Measurements from ENCODE around the gene ADAMTS12.

The ADAMTS12 gene

DNA sequence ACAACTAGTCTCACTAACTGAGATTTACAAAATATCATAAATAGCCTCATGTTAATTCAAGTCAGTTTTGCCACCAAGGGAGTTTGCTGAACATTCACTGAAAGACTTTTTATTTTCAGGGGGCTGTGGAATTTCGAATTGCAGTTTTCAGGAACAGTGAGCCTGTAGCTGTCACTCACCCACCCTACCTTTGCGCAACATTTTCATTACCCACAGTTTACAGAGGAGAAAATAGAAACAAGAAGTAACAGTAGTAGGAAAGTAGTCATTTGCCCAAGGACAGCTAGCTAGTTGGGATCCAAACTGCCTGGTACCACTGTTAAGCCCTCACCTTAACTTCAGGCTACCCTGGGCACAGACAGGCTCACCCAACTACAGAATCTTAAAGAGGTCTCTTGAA lies 154.1 kb downstream of the ADAMTS12 start:
- H3K27me3 Mint-ChIP-seq = no peaks in the 10 kb centered on the region
- no peaks in the 10 kb centered on the region for H3K9me3 Mint-ChIP-seq
- intact Hi-C loops (cut with micrococcal nuclease) = no loop called here
- no peaks in the 10 kb centered on the region for H3K36me3 Mint-ChIP-seq (ENCODE audit: low read depth)
- H3K27ac Mint-ChIP-seq = no peak overlapping the region
- H3K4me3 Mint-ChIP-seq = no peak overlapping the region
- no peaks in the 10 kb centered on the region for H3K4me1 Mint-ChIP-seq (ENCODE audit: low read depth)

DNA sequence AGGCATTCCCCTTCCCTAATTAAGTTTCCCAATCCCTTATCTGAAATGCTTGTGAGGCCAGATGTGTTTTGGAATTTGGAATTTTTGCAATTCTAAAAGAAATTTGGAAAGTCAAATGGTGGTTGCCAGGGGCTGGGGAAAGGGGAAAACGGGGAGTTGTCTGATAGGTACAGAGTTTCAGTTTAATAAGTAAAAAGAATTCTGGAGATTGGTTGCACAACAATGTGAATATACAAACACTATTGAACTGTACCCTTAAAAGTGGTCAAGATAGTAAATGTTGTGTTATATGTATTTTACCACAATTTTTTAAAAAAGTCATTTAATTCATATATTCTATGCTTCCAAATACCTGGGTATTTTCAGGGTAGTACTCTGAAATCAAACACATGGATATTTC lies 154.5 kb downstream of the ADAMTS12 start:
- intact Hi-C loops (cut with micrococcal nuclease) = no loop called here
- H3K4me1 Mint-ChIP-seq (ENCODE audit: low read depth) = no peaks in the 10 kb centered on the region
- no peaks in the 10 kb centered on the region for H3K27me3 Mint-ChIP-seq
- no peaks in the 10 kb centered on the region for H3K36me3 Mint-ChIP-seq (ENCODE audit: low read depth)
- no peaks in the 10 kb centered on the region for H3K9me3 Mint-ChIP-seq
- no peak overlapping the region for H3K27ac Mint-ChIP-seq
- H3K4me3 Mint-ChIP-seq = no peak overlapping the region

DNA sequence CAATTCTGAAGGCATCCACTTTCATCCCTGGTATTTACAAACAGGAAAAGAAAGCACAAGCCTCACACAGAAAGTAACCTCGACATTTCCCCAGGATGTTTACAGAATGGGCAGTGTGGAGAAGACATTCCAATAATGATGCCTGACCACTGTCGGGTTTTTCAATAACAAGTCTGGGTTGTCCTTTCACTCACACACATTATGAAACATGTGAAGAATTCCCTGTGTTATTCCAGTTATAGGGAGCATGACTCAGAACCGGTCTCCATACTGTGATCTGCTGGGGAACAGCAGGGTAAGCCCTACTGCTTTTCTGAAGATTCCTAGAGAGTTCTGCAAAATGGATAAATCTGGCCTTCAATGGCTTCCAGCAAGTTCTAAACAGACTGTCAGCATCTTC lies 155.3 kb downstream of the ADAMTS12 start:
- Mint-ChIP-seq H3K36me3 (ENCODE audit: low read depth) (no peaks in the 10 kb centered on the region), H3K9me3 (no peaks in the 10 kb centered on the region), H3K27me3 (no peaks in the 10 kb centered on the region), H3K4me3 (no peak overlapping the region), H3K27ac (no peak overlapping the region), H3K4me1 (ENCODE audit: low read depth) (no peaks in the 10 kb centered on the region)
- intact Hi-C loops (cut with micrococcal nuclease) = no loop called here

DNA sequence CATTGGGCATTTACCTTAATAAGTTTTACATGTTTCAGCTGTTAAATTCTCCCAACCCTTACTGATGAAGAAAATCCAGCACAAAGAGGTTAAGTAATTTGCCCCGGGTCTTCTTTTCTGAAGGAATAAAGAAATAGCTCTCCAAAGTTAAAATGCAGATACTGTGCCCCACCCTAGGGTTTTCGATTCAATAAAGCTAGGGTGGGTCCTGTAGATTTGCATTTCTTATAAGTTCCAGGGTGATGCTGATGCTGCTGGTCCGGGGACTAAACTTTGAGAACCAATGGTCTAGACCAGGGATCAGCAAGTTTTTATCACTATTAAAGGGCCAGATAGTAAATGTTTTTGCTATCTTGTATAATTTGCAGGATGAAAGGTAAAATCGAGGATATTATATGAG lies 156.7 kb downstream of the ADAMTS12 start:
- Mint-ChIP-seq H3K27ac (no peak overlapping the region), H3K9me3 (no peaks in the 10 kb centered on the region), H3K36me3 (ENCODE audit: low read depth) (no peaks in the 10 kb centered on the region), H3K4me3 (no peak overlapping the region), H3K27me3 (no peaks in the 10 kb centered on the region), H3K4me1 (ENCODE audit: low read depth) (no peaks in the 10 kb centered on the region)
- intact Hi-C loops (cut with micrococcal nuclease) = no loop called here

DNA sequence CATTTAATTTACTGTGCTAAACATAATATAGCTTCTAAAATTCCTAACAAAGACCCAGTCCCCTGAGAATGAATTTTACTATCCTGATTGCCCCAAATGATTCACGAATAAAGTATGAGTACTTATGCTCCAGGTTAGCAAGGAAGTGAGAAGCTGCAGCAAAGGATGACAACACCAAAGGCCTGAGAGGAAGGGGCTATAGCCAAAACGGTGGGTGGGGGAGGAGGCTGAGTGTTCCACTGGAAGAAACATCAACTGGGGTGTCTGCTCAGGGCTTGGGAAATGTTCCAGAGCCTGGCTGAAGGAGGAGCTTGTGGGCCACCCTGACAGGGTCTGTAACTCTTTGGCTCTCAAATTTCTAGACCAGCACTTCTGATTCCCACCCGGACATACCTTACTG lies 157.3 kb downstream of the ADAMTS12 start:
- no peaks in the 10 kb centered on the region for H3K27me3 Mint-ChIP-seq
- intact Hi-C loops (cut with micrococcal nuclease) = no loop called here
- H3K9me3 Mint-ChIP-seq = no peaks in the 10 kb centered on the region
- no peak overlapping the region for H3K27ac Mint-ChIP-seq
- H3K36me3 Mint-ChIP-seq (ENCODE audit: low read depth) = no peaks in the 10 kb centered on the region
- no peaks in the 10 kb centered on the region for H3K4me1 Mint-ChIP-seq (ENCODE audit: low read depth)
- no peak overlapping the region for H3K4me3 Mint-ChIP-seq

DNA sequence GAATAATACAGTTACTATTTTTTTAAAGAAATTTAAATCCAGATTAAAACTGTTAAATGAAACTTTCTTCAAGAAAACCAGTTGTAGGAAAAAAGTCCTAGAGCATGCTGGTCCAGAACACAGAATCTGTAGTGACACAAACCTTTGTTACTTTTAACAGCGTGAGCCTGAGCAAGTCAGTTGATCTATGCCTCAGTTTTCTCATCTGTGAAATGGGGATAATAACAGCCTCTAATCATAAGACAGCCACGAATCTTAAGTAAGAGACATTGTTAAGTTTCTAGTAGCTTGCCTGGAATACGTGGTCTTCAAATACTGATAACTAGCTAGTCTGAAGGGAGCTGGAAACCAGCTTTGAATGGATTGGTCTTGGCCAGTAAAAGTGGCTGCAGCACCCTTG lies 158.6 kb downstream of the ADAMTS12 start:
- Mint-ChIP-seq H3K36me3 (ENCODE audit: low read depth) (no peaks in the 10 kb centered on the region), H3K9me3 (no peaks in the 10 kb centered on the region), H3K27me3 (no peaks in the 10 kb centered on the region), H3K4me3 (no peak overlapping the region), H3K27ac (no peak overlapping the region), H3K4me1 (ENCODE audit: low read depth) (no peaks in the 10 kb centered on the region)
- intact Hi-C loops (cut with micrococcal nuclease) = no loop called here

DNA sequence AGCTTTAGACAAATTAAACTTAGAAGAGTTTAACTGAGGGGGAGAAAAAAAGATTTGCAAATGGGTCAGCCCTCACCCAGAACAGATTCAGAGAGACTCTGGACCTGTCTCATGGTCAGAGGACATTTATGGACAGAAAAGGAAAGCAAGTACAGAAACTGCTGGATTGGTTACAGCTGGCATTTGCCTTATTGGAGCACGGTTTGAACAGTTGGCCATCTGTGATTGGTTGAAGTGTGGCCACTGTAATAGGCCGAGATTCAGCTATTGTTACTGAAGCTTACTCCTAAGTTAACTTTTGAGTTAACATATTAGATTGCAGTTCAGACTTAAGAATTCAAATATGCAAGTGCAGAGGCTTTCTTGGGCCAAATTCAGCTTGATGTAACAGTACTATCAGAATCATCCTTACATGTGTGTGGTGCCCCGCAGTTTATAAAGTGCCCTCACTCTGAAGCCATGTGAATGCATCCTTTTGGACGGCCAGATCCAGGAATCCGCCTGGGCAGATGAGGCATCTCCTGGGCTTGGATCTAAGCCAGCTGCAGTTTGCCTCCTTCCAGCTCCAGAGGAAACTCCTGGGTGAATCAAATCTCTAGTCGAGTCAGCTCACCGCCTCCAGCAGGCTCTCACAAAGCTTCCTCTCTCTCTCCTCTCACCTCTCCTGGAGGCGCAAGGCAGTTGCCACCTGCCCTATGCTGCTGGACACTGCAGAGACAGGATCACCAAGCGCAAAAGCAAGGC lies 165.2 kb downstream of the ADAMTS12 start:
- Mint-ChIP-seq H3K27me3 (no peaks in the 10 kb centered on the region), H3K4me1 (ENCODE audit: low read depth) (no peaks in the 10 kb centered on the region), H3K4me3 (no peak overlapping the region), H3K27ac (no peak overlapping the region), H3K36me3 (ENCODE audit: low read depth) (no peaks in the 10 kb centered on the region), H3K9me3 (peaks cover 8% of the 10 kb centered on the region)
- intact Hi-C loops (cut with micrococcal nuclease) = no loop called here

DNA sequence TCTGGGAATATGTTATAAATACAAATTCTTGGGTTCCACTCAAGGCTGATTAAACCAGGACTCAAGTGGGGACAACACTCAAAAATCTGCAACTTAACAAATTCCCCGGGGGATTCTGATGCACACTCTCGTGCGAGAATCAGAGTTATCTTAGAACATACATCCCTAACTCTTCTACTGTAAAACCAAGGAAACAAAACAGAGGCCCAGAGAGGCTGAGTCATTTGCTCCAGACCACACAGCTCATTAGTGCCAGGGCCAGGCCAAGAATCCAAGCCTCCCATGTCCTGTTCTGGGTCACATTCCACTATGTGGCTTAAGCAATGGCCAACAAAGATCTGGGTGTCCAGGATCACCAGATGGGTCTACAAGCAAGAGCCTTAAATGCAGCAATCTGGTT lies 166.0 kb downstream of the ADAMTS12 start:
- no peaks in the 10 kb centered on the region for H3K36me3 Mint-ChIP-seq (ENCODE audit: low read depth)

DNA sequence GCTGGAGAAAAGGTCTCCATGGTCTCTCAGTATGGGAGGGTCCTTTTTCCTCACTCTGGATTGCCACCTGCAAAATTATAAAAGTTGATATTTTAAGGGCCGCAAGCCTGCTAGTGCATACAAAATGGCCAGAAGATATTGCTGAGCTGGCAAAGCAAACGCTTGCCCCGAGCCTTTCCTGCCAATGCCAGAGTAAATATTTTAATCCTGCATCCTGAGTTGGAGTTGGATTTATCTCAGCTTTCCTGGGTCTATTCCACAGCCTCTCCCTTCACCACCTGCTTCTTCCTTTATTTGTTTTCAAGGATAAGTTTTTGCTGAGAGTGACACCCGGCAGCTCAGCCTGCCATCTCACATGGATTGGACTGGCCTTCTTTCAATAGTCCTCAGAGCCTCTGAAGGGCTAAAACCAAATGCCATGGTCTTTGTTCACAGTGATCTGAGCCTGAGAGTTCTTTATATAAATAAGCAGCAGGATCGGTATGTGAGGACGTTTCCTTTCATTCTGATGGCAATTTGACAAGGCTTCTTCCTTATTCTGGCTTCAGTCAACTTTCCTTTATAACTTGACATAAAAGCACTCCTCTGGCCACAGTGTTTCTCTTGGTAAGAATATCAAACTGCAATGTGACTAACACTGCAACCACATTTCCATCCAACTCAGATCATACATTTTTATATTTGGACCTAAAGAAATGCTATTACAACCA lies 170.1 kb downstream of the ADAMTS12 start:
- Mint-ChIP-seq H3K4me3 (no peak overlapping the region), H3K4me1 (ENCODE audit: low read depth) (no peaks in the 10 kb centered on the region), H3K36me3 (ENCODE audit: low read depth) (no peaks in the 10 kb centered on the region), H3K27me3 (no peaks in the 10 kb centered on the region), H3K9me3 (peaks cover 8% of the 10 kb centered on the region), H3K27ac (no peak overlapping the region)
- intact Hi-C loops (cut with micrococcal nuclease) = no loop called here

More for the DNA sequence above, 166.0 kb downstream of the ADAMTS12 start:
- intact Hi-C loops (cut with micrococcal nuclease) = no loop called here
- Mint-ChIP-seq H3K4me1 (ENCODE audit: low read depth) (no peaks in the 10 kb centered on the region), H3K4me3 (no peak overlapping the region), H3K27ac (no peak overlapping the region), H3K27me3 (no peaks in the 10 kb centered on the region), H3K9me3 (peaks cover 8% of the 10 kb centered on the region)

DNA sequence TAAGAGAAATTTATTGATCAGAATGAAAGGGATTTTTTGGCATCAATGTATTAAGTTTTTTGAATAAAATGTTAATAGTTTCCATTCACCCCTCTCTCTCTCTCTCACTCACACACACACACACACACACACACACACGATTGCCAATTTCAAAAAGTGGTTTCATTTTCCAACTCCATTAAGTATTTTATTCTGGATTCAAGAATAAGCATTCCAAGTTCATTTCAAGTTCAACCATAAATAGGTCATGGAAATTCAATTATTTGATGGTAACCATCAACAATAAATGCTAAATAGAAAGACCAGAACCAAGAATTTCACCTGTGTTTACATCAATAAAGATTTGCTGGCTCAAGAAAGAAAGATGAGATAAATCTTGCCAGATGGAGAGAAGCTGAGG lies 171.6 kb downstream of the ADAMTS12 start:
- no peak overlapping the region for H3K27ac Mint-ChIP-seq
- no peak overlapping the region for H3K4me3 Mint-ChIP-seq
- no peaks in the 10 kb centered on the region for H3K4me1 Mint-ChIP-seq (ENCODE audit: low read depth)
- no peaks in the 10 kb centered on the region for H3K36me3 Mint-ChIP-seq (ENCODE audit: low read depth)
- H3K27me3 Mint-ChIP-seq = no peaks in the 10 kb centered on the region
- intact Hi-C loops (cut with micrococcal nuclease) = no loop called here
- H3K9me3 Mint-ChIP-seq = peaks cover 8% of the 10 kb centered on the region

DNA sequence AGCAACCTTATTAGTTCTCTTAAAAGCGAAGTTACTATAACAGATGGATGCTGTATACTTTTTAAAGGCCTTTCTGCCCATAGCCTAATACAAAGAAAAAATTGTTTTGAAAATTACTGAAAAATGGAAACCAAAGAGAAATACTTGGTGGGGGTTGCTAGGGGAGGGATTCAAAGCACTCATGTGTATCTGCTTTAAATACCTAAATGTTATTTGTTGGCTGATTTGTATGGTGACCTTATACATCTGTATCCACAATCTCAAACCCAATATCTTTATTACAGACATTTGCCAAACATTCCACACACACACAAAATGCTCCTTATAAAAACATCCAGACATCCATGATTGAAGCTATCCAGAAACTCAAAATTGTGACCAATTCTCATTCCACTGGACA lies 172.0 kb downstream of the ADAMTS12 start:
- no peaks in the 10 kb centered on the region for H3K36me3 Mint-ChIP-seq (ENCODE audit: low read depth)
- peaks cover 10% of the 10 kb centered on the region for H3K9me3 Mint-ChIP-seq
- H3K4me1 Mint-ChIP-seq (ENCODE audit: low read depth) = no peaks in the 10 kb centered on the region
- intact Hi-C loops (cut with micrococcal nuclease) = no loop called here
- H3K4me3 Mint-ChIP-seq = no peak overlapping the region
- H3K27me3 Mint-ChIP-seq = no peaks in the 10 kb centered on the region
- no peak overlapping the region for H3K27ac Mint-ChIP-seq

DNA sequence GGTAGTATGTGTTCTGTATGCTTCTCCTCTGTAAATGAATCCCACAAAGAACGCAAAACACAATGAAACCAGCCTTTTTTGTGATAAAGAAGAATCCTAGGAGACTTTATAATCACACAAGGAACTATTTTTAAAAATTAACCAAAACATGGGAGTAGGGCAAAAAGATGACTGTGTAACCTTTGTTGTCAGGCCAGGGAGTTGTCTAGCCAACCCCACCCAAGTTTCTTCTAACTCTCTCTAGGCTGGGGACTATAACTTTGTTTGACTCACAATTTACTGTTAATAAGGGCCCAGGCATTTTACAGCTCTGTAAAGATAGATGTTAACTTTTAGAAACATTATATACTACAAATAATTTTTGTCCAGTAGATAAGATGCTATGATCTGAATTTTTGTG lies 176.1 kb downstream of the ADAMTS12 start:
- no peak overlapping the region for H3K4me3 Mint-ChIP-seq
- no peak overlapping the region for H3K27ac Mint-ChIP-seq
- H3K27me3 Mint-ChIP-seq = no peaks in the 10 kb centered on the region
- no peaks in the 10 kb centered on the region for H3K36me3 Mint-ChIP-seq (ENCODE audit: low read depth)
- H3K4me1 Mint-ChIP-seq (ENCODE audit: low read depth) = no peaks in the 10 kb centered on the region
- intact Hi-C loops (cut with micrococcal nuclease) = no loop called here
- H3K9me3 Mint-ChIP-seq = peaks cover 19% of the 10 kb centered on the region

DNA sequence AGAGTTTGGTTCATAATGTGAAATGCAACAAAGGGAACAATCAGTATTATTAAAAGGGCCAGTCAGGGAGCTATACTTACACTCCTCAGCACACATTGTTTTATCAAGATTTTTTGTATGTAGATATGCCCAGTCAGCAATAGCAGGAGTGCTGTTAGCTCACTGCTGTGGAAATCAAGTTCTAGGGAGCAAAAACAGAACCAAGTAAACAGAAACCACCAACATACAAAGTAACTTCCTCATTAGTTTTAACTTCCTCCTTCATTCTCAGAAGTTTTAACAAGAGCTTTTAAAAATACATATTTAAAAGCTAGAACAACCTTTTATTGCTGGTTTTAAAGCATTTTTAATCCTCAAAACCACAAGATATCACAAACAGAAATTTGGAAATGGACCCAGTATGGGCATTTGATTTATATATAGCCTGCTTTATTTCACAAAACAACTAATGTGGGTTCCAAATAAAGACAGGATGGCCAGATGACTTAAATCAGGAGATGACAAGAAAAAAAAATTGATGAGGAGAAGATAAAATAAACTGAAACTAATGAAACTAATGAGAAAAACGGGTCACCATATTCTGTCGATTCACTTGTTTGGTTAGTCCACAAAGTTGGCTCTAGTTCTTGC lies 178.5 kb downstream of the ADAMTS12 start:
- H3K36me3 Mint-ChIP-seq (ENCODE audit: low read depth) = no peaks in the 10 kb centered on the region
- intact Hi-C loops (cut with micrococcal nuclease) = no loop called here
- H3K27ac Mint-ChIP-seq = no peak overlapping the region

DNA sequence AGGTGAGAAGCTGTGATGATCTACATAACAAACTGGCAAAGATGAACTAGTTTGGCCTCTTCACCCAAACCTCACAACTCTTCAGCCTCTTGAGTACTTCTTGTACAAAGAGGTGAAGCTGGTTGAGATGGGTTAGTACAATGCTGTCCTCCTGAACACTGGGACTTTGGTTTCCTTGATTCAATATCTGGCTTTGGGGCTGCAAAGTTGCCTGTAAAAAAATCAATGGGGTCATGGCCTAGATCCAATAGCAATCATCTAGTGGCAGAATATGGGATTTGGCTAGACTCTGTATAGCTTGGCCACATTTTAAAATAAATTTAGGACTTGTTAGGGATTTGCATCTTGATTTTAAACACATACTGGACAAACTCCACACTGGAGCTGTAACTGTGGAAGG lies 179.1 kb downstream of the ADAMTS12 start:
- H3K9me3 Mint-ChIP-seq = peaks cover 32% of the 10 kb centered on the region
- H3K4me3 Mint-ChIP-seq = no peak overlapping the region
- intact Hi-C loops (cut with micrococcal nuclease) = no loop called here
- H3K4me1 Mint-ChIP-seq (ENCODE audit: low read depth) = no peaks in the 10 kb centered on the region
- no peak overlapping the region for H3K27ac Mint-ChIP-seq
- no peaks in the 10 kb centered on the region for H3K27me3 Mint-ChIP-seq
- H3K36me3 Mint-ChIP-seq (ENCODE audit: low read depth) = no peaks in the 10 kb centered on the region

More for the DNA sequence above, 178.5 kb downstream of the ADAMTS12 start:
- Mint-ChIP-seq H3K27me3 (no peaks in the 10 kb centered on the region), H3K4me1 (ENCODE audit: low read depth) (no peaks in the 10 kb centered on the region), H3K9me3 (peaks cover 26% of the 10 kb centered on the region), H3K4me3 (no peak overlapping the region)

Measured in dendritic cell treated with granulocyte-macrophage colony-stimulating factor and Interleukin-4, amounts not matched to agents 40 ng/mL and 50 ng/mL, for 4 days (primary cell).